ACHN (cell line): ENCODE measurements around the gene BMERB1.

ENCODE experiments used
- DNase-seq: peaks from one replicate; pipeline ENCODE4 v3.0.0-alpha.2; 2015
- in situ Hi-C: cut with HindIII; loops from 2 replicates; pipeline ENCODE4 v1.10.0; 2017; ENCODE audit warnings: low sequenced_read_pairs, low pct_ligation_motif_present, low pct_unique_long_range_greater_than_20kb

The BMERB1 gene

GRCh38 chr16:15486661-15487060 is 52.3 kb downstream of the BMERB1 start:
- in situ Hi-C loops: no loop called here
- DNase-seq: no peak

- in situ Hi-C loops: no loop called here
These were observed 53.2 kb downstream of the BMERB1 start for GRCh38 chr16:15487336-15488284.

GRCh38 chr16:15489016-15489415 is 54.6 kb downstream of the BMERB1 start:
- in situ Hi-C loops: no loop called here
- DNase-seq: no peak

More at GRCh38 chr16:15487336-15488284, 53.2 kb downstream of the BMERB1 start:
- DNase-seq: no peak

- DNase-seq: no peak
- in situ Hi-C loops: no loop called here
These were observed 55.8 kb downstream of the BMERB1 start for GRCh38 chr16:15490123-15490711.

GRCh38 chr16:15491411-15491810 is 57.0 kb downstream of the BMERB1 start:
- no peak for DNase-seq
- in situ Hi-C loops: no loop called here

GRCh38 chr16:15492091-15492740 is 57.8 kb downstream of the BMERB1 start:
- no peak for DNase-seq
- in situ Hi-C loops: no loop called here

- DNase-seq: no peak
- in situ Hi-C loops: no loop called here
These were observed 59.2 kb downstream of the BMERB1 start for GRCh38 chr16:15493466-15494180.

GRCh38 chr16:15494236-15494635 is 59.8 kb downstream of the BMERB1 start:
- no peak for DNase-seq
- in situ Hi-C loops: no loop called here

GRCh38 chr16:15495898-15496297 is 61.5 kb downstream of the BMERB1 start:
- no peak for DNase-seq
- in situ Hi-C loops: no loop called here

- in situ Hi-C loops: no loop called here
- DNase-seq: no peak
These were observed 64.2 kb downstream of the BMERB1 start for GRCh38 chr16:15498427-15499175.

- DNase-seq: peak; percentile 92
- in situ Hi-C loops: no loop called here
These were observed 67.8 kb downstream of the BMERB1 start for GRCh38 chr16:15502041-15502725.

GRCh38 chr16:15506441-15506840 is 72.1 kb downstream of the BMERB1 start:
- DNase-seq: no peak
- in situ Hi-C loops: no loop called here

- DNase-seq: no peak
- in situ Hi-C loops: no loop called here
These were observed 73.0 kb downstream of the BMERB1 start for GRCh38 chr16:15507301-15507958.

- DNase-seq: no peak
- in situ Hi-C loops: no loop called here
These were observed 73.7 kb downstream of the BMERB1 start for GRCh38 chr16:15507959-15508627.

GRCh38 chr16:15509051-15509592 is 74.7 kb downstream of the BMERB1 start:
- in situ Hi-C loops: no loop called here
- no peak for DNase-seq
